ENCODE measurements around the gene SGCE.

The SGCE gene

DNA sequence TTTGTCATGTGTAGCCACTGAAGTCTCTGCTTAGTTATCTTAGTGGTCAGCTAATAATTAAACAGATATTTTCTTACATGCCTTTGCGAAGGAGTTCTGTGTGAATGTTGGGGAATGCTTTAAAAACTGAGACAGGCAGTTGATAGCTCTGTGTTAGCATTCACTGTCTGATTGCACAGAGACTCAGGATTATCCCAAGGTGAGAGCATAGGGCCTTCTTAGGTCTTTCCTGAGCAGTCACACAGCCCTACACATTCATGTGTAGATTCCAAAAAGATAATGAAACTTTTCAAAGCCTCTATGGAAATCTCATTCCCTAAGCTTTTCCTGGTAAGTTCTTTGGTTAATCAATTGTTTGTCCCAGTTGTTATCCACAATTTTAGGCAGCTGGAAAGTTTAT, 78.6 kb downstream of the SGCE start:
- H2AK5ac ChIP-seq (ENCODE audit: low read depth, low read length), result no peak overlapping the region
- no peak overlapping the region for H2AFZ ChIP-seq (ENCODE audit: low read length)
- DNase-seq (ENCODE audit: low spot score), result no peak
- no peak overlapping the region for H3K18ac ChIP-seq (ENCODE audit: low read length)
- no peaks in the 10 kb centered on the region for H3K4me1 ChIP-seq (ENCODE audit: control insufficient read depth in 2 of 2, insufficient read depth in 1 of 2, low read depth in 1 of 2, low read length in 2 of 2)
- no peak overlapping the region for H3K14ac ChIP-seq (ENCODE audit: low read length)
- H2BK12ac ChIP-seq (ENCODE audit: low read length), result no peak overlapping the region
- H2BK5ac ChIP-seq (ENCODE audit: low read length), result no peak overlapping the region
- H3K9ac ChIP-seq (ENCODE audit: low read depth, low read length, poor library complexity), result no peak overlapping the region
- no peak overlapping the region for H4K91ac ChIP-seq (ENCODE audit: low read depth, low read length, poor library complexity)
- H2BK15ac ChIP-seq (ENCODE audit: low read length), result no peak overlapping the region
- no peak overlapping the region for H3K27ac ChIP-seq (replicated peaks; ENCODE audit: low read length)
- no peak overlapping the region for H3K4me2 ChIP-seq (ENCODE audit: insufficient read depth, low read length, poor library complexity, severe bottlenecking)
- no peak overlapping the region for H3K4ac ChIP-seq (ENCODE audit: low read length)
- H2BK120ac ChIP-seq (ENCODE audit: low read depth, low read length), result no peak overlapping the region
- H3K79me1 ChIP-seq (ENCODE audit: low read depth, low read length), result no peaks in the 10 kb centered on the region
- peaks cover 3 to 18% of the 10 kb centered on the region in 2 donors for H3K9me3 ChIP-seq (replicated peaks in 1 of 2; ENCODE audit: control insufficient read depth in 2 of 2, insufficient read depth in 1 of 2, low read depth in 1 of 2, low read length in 2 of 2)
- no peak overlapping the region for H4K8ac ChIP-seq (ENCODE audit: low read depth, low read length)
- H3K36me3 ChIP-seq (replicated peaks in 1 of 2; ENCODE audit: control insufficient read depth in 2 of 2, insufficient read depth in 2 of 2, low read length in 2 of 2), result no peaks in the 10 kb centered on the region
- no peak overlapping the region for H3K23ac ChIP-seq (ENCODE audit: low read depth, low read length, poor library complexity)
- no peaks in the 10 kb centered on the region for H3K27me3 ChIP-seq (ENCODE audit: control insufficient read depth in 3 of 3, insufficient read depth in 3 of 3, low read depth in 1 of 3, low read length in 3 of 3)
- WGBS, 2 donors (ENCODE audit: extremely low coverage in 2 of 2, insufficient read length in 2 of 2, insufficient replicate concordance in 1 of 2), result no CpG with 5 or more reads among the region's 1 CpG
- no peak overlapping the region for H3K4me3 ChIP-seq (ENCODE audit: low read length in 2 of 2)

- WGBS, 2 donors (ENCODE audit: extremely low coverage in 2 of 2, insufficient read length in 2 of 2, insufficient replicate concordance in 1 of 2), result no CpG with 5 or more reads among the region's 2 CpGs
- no peak overlapping the region for H3K27ac ChIP-seq (replicated peaks; ENCODE audit: low read length)
- H3K4me1 ChIP-seq (ENCODE audit: control insufficient read depth in 2 of 2, insufficient read depth in 1 of 2, low read depth in 1 of 2, low read length in 2 of 2), result no peaks in the 10 kb centered on the region
- no peak overlapping the region for H3K18ac ChIP-seq (ENCODE audit: low read length)
- no peak overlapping the region for H2AFZ ChIP-seq (ENCODE audit: low read length)
- H3K79me1 ChIP-seq (ENCODE audit: low read depth, low read length), result no peaks in the 10 kb centered on the region
- no peak overlapping the region for H3K4ac ChIP-seq (ENCODE audit: low read length)
- H2BK5ac ChIP-seq (ENCODE audit: low read length), result no peak overlapping the region
- H3K23ac ChIP-seq (ENCODE audit: low read depth, low read length, poor library complexity), result no peak overlapping the region
- no peak overlapping the region for H4K91ac ChIP-seq (ENCODE audit: low read depth, low read length, poor library complexity)
- H3K14ac ChIP-seq (ENCODE audit: low read length), result no peak overlapping the region
- no peak overlapping the region for H3K4me2 ChIP-seq (ENCODE audit: insufficient read depth, low read length, poor library complexity, severe bottlenecking)
- no peak overlapping the region for H2BK12ac ChIP-seq (ENCODE audit: low read length)
- H3K9me3 ChIP-seq (replicated peaks in 1 of 2; ENCODE audit: control insufficient read depth in 2 of 2, insufficient read depth in 1 of 2, low read depth in 1 of 2, low read length in 2 of 2), result peaks cover 3 to 22% of the 10 kb centered on the region in 2 donors
- H2AK5ac ChIP-seq (ENCODE audit: low read depth, low read length), result no peak overlapping the region
- no peak overlapping the region for H3K9ac ChIP-seq (ENCODE audit: low read depth, low read length, poor library complexity)
- no peak for DNase-seq (ENCODE audit: low spot score)
- H3K4me3 ChIP-seq (ENCODE audit: low read length in 2 of 2), result no peak overlapping the region
- no peaks in the 10 kb centered on the region for H3K27me3 ChIP-seq (ENCODE audit: control insufficient read depth in 3 of 3, insufficient read depth in 3 of 3, low read depth in 1 of 3, low read length in 3 of 3)
- H2BK120ac ChIP-seq (ENCODE audit: low read depth, low read length), result no peak overlapping the region
- H2BK15ac ChIP-seq (ENCODE audit: low read length), result no peak overlapping the region
- no peaks in the 10 kb centered on the region for H3K36me3 ChIP-seq (replicated peaks in 1 of 2; ENCODE audit: control insufficient read depth in 2 of 2, insufficient read depth in 2 of 2, low read length in 2 of 2)
- H4K8ac ChIP-seq (ENCODE audit: low read depth, low read length), result no peak overlapping the region
Observed at GRCh38 chr7:94576316-94576715, 79.6 kb downstream of the SGCE start.

DNA sequence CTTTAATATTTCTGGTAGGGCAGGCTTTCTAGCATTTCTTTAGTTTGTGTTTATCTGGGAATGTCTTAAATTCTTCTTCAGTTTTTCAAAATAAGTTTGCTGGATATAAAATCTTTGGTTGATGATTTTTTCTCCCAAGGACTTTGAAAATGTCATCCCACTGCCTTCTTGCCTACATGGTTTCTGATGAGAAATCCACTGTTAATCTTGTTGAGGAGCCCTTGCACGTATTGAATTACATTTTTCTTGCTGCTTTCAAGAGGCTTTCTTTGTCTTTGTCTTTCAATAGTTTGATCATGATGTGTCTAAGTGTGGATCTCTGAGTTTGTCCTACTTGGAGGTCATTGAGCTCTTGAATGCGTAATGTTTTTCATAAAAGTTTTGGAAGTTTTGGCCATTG, 80.3 kb downstream of the SGCE start:
- Histone ChIP-seq H3K9ac (ENCODE audit: low read depth, low read length, poor library complexity) (no peak overlapping the region), H2BK12ac (ENCODE audit: low read length) (no peak overlapping the region), H2BK120ac (ENCODE audit: low read depth, low read length) (no peak overlapping the region), H3K4ac (ENCODE audit: low read length) (no peak overlapping the region), H3K4me3 (ENCODE audit: low read length in 2 of 2) (no peak overlapping the region), H2BK15ac (ENCODE audit: low read length) (no peak overlapping the region), H2AFZ (ENCODE audit: low read length) (no peak overlapping the region), H3K36me3 (replicated peaks in 1 of 2; ENCODE audit: control insufficient read depth in 2 of 2, insufficient read depth in 2 of 2, low read length in 2 of 2) (no peaks in the 10 kb centered on the region), H3K4me2 (ENCODE audit: insufficient read depth, low read length, poor library complexity, severe bottlenecking) (no peak overlapping the region), H4K8ac (ENCODE audit: low read depth, low read length) (no peak overlapping the region), H4K91ac (ENCODE audit: low read depth, low read length, poor library complexity) (no peak overlapping the region), H3K27me3 (ENCODE audit: control insufficient read depth in 3 of 3, insufficient read depth in 3 of 3, low read depth in 1 of 3, low read length in 3 of 3) (no peaks in the 10 kb centered on the region), H3K18ac (ENCODE audit: low read length) (no peak overlapping the region), H3K9me3 (replicated peaks in 1 of 2; ENCODE audit: control insufficient read depth in 2 of 2, insufficient read depth in 1 of 2, low read depth in 1 of 2, low read length in 2 of 2) (peaks cover 3 to 26% of the 10 kb centered on the region in 2 donors), H3K23ac (ENCODE audit: low read depth, low read length, poor library complexity) (no peak overlapping the region), H2AK5ac (ENCODE audit: low read depth, low read length) (no peak overlapping the region), H2BK5ac (ENCODE audit: low read length) (no peak overlapping the region), H3K14ac (ENCODE audit: low read length) (no peak overlapping the region), H3K27ac (replicated peaks; ENCODE audit: low read length) (no peak overlapping the region), H3K4me1 (ENCODE audit: control insufficient read depth in 2 of 2, insufficient read depth in 1 of 2, low read depth in 1 of 2, low read length in 2 of 2) (no peaks in the 10 kb centered on the region), H3K79me1 (ENCODE audit: low read depth, low read length) (no peaks in the 10 kb centered on the region)
- WGBS, 2 donors (ENCODE audit: extremely low coverage in 2 of 2, insufficient read length in 2 of 2, insufficient replicate concordance in 1 of 2), result no CpG with 5 or more reads among the region's 2 CpGs
- no peak for DNase-seq (ENCODE audit: low spot score)

DNA sequence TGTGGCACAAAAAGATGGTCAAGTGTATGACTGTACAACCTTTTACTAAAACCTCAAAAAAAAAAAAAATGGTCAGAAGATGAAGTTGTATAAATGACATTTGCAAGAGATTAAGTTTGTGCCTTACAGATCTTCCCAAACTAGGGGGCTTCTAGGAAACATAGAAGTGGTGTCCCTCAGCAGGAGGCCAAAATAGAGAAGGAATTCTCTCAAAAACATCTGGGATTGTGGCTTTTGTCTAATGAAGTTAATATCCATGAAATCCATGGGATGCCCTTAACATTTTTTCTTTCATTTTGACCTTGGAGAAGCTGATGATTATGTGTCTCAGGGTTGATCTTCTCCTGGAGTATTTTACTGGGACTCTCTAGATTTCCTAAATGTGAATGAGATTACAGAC, 84.1 kb downstream of the SGCE start:
- Histone ChIP-seq H2BK15ac (ENCODE audit: low read length) (no peak overlapping the region), H3K36me3 (replicated peaks in 1 of 2; ENCODE audit: control insufficient read depth in 2 of 2, insufficient read depth in 2 of 2, low read length in 2 of 2) (no peaks in the 10 kb centered on the region), H3K23ac (ENCODE audit: low read depth, low read length, poor library complexity) (no peak overlapping the region), H4K8ac (ENCODE audit: low read depth, low read length) (no peak overlapping the region), H2BK5ac (ENCODE audit: low read length) (no peak overlapping the region), H3K27me3 (ENCODE audit: control insufficient read depth in 3 of 3, insufficient read depth in 3 of 3, low read depth in 1 of 3, low read length in 3 of 3) (no peaks in the 10 kb centered on the region), H3K4me2 (ENCODE audit: insufficient read depth, low read length, poor library complexity, severe bottlenecking) (no peak overlapping the region), H3K18ac (ENCODE audit: low read length) (no peak overlapping the region), H2BK120ac (ENCODE audit: low read depth, low read length) (no peak overlapping the region), H2AFZ (ENCODE audit: low read length) (no peak overlapping the region), H3K9me3 (replicated peaks in 1 of 2; ENCODE audit: control insufficient read depth in 2 of 2, insufficient read depth in 1 of 2, low read depth in 1 of 2, low read length in 2 of 2) (peaks cover 3 to 26% of the 10 kb centered on the region in 2 donors), H3K79me1 (ENCODE audit: low read depth, low read length) (no peaks in the 10 kb centered on the region), H3K4me3 (ENCODE audit: low read length in 2 of 2) (no peak overlapping the region), H2AK5ac (ENCODE audit: low read depth, low read length) (no peak overlapping the region), H4K91ac (ENCODE audit: low read depth, low read length, poor library complexity) (no peak overlapping the region), H2BK12ac (ENCODE audit: low read length) (no peak overlapping the region), H3K14ac (ENCODE audit: low read length) (no peak overlapping the region), H3K4me1 (ENCODE audit: control insufficient read depth in 2 of 2, insufficient read depth in 1 of 2, low read depth in 1 of 2, low read length in 2 of 2) (no peaks in the 10 kb centered on the region), H3K9ac (ENCODE audit: low read depth, low read length, poor library complexity) (no peak overlapping the region), H3K4ac (ENCODE audit: low read length) (no peak overlapping the region), H3K27ac (replicated peaks; ENCODE audit: low read length) (no peak overlapping the region)
- no peak for DNase-seq (ENCODE audit: low spot score)

Measured in neuronal stem cell (in vitro differentiated cells).